Transverse colon (tissue), 4 donors: ENCODE data around the gene LRP1B.

Source experiments
- POLR2A ChIP-seq: fragments of 450-650 bp; IDR thresholded peaks from one replicate; pipeline ENCODE4 v1.6.1; 2016; ENCODE audit warnings: antibody characterized with exemption, mild to moderate bottlenecking, moderate library complexity
- POLR2AphosphoS5 ChIP-seq, 3 donors: sonication (generic); formaldehyde crosslinking; IDR thresholded peaks; one replicate each; pipeline ENCODE4 v1.6.1; 2016; ENCODE audit warnings: antibody characterized with exemption in 3 of 3
- TF ChIP-seq, protein P1 (sequence below), 5 experiments: fragments of 200-600 bp in 3 of 5; fragments of 450-650 bp in 2 of 5; sonication (generic) in 3 of 5; IDR thresholded peaks; 1 replicate in 2 of 5; 2 replicates in 3 of 5; pipeline ENCODE4 v1.5.1; 2016 to 2017; ENCODE audit warnings: antibody characterized with exemption in 5 of 5, inconsistent platforms in 3 of 5, mild to moderate bottlenecking in 2 of 5, moderate library complexity in 1 of 5

GRCh38 chr2:140869925-140870324 is 1260.9 kb downstream of the LRP1B start:
- TF ChIP-seq, protein P1, sequence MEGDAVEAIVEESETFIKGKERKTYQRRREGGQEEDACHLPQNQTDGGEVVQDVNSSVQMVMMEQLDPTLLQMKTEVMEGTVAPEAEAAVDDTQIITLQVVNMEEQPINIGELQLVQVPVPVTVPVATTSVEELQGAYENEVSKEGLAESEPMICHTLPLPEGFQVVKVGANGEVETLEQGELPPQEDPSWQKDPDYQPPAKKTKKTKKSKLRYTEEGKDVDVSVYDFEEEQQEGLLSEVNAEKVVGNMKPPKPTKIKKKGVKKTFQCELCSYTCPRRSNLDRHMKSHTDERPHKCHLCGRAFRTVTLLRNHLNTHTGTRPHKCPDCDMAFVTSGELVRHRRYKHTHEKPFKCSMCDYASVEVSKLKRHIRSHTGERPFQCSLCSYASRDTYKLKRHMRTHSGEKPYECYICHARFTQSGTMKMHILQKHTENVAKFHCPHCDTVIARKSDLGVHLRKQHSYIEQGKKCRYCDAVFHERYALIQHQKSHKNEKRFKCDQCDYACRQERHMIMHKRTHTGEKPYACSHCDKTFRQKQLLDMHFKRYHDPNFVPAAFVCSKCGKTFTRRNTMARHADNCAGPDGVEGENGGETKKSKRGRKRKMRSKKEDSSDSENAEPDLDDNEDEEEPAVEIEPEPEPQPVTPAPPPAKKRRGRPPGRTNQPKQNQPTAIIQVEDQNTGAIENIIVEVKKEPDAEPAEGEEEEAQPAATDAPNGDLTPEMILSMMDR (IDR thresholded peaks at IDR 0.05) = no peak
- no peak for TF ChIP-seq POLR2AphosphoS5 (IDR thresholded peaks at IDR 0.05)
- TF ChIP-seq POLR2A = no peak
